AML-193 (cell line): ENCODE measurements around the gene NPIPA5.
"Not testable (repeated sequence)": the region's sequence is repeated elsewhere in the genome, so short reads cannot be mapped to it uniquely, and the experiment has no call there.

ENCODE experiments used
- DNase-seq, 2 experiments: peaks; one replicate each; lab custom pipeline; 2025; lab: John Stamatoyannopoulos, UW

Gene NPIPA5

GRCh38 chr16:15389916-15390315 lies 11.8 kb upstream of the NPIPA5 start:
- DNase-seq = not testable (repeated sequence)

GRCh38 chr16:15388060-15388459 lies 10.0 kb upstream of the NPIPA5 start:
- DNase-seq = not testable (repeated sequence)

GRCh38 chr16:15382810-15383209 lies 4.7 kb upstream of the NPIPA5 start:
- DNase-seq = not testable (repeated sequence)

GRCh38 chr16:15357495-15357894 lies 20.6 kb downstream of the NPIPA5 start:
- DNase-seq = not testable (repeated sequence)

GRCh38 chr16:15354846-15355245 lies 23.2 kb downstream of the NPIPA5 start:
- DNase-seq = not testable (repeated sequence)

GRCh38 chr16:15352852-15353251 lies 25.2 kb downstream of the NPIPA5 start:
- not testable (repeated sequence) for DNase-seq

GRCh38 chr16:15351745-15352144 lies 26.3 kb downstream of the NPIPA5 start:
- not testable (repeated sequence) for DNase-seq

- DNase-seq = not testable (repeated sequence)
Measured at GRCh38 chr16:15351251-15351650, 26.8 kb downstream of the NPIPA5 start.

- DNase-seq = not testable (repeated sequence)
Measured at GRCh38 chr16:15348721-15349120, 29.4 kb downstream of the NPIPA5 start.

GRCh38 chr16:15342337-15342736 lies 35.8 kb downstream of the NPIPA5 start:
- not testable (repeated sequence) for DNase-seq

GRCh38 chr16:15338986-15339385 lies 39.1 kb downstream of the NPIPA5 start:
- not testable (repeated sequence) for DNase-seq

- DNase-seq = not testable (repeated sequence)
Measured at GRCh38 chr16:15337974-15338605, 40.0 kb downstream of the NPIPA5 start.

- not testable (repeated sequence) for DNase-seq
Measured at GRCh38 chr16:15335609-15336008, 42.5 kb downstream of the NPIPA5 start.

- not testable (repeated sequence) for DNase-seq
Measured at GRCh38 chr16:15333969-15334368, 44.1 kb downstream of the NPIPA5 start.

GRCh38 chr16:15330978-15331377 lies 47.1 kb downstream of the NPIPA5 start:
- DNase-seq = not testable (repeated sequence)

GRCh38 chr16:15324954-15325353 lies 53.1 kb downstream of the NPIPA5 start:
- DNase-seq = not testable (repeated sequence)

GRCh38 chr16:15323373-15323772 lies 54.7 kb downstream of the NPIPA5 start:
- DNase-seq = not testable (repeated sequence)

- DNase-seq = not testable (repeated sequence)
Measured at GRCh38 chr16:15321221-15321620, 56.9 kb downstream of the NPIPA5 start.

- not testable (repeated sequence) for DNase-seq
Measured at GRCh38 chr16:15314562-15314961, 63.5 kb downstream of the NPIPA5 start.
